ENCODE data around the gene NR1I2.

DNA sequence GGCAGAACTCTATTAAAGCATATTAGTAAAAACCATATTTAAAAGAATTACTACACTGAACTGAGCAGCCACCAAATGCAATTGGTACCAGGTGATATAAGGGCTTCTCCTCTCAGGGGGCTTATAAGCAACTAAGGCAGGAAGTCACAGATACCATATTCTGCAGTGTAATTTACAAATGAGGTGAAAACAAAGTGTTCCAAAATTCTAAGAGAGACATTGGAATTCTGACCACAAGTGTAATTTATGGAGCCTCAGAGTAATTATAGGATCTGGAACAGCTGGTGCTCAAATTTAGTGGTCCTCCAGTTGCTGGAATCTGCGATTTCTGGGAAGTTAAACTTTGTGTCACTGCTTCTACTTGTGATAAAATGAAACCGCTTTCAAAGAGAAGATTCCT, 3.1 kb upstream of the NR1I2 start:
- TF ChIP-seq, protein P1, sequence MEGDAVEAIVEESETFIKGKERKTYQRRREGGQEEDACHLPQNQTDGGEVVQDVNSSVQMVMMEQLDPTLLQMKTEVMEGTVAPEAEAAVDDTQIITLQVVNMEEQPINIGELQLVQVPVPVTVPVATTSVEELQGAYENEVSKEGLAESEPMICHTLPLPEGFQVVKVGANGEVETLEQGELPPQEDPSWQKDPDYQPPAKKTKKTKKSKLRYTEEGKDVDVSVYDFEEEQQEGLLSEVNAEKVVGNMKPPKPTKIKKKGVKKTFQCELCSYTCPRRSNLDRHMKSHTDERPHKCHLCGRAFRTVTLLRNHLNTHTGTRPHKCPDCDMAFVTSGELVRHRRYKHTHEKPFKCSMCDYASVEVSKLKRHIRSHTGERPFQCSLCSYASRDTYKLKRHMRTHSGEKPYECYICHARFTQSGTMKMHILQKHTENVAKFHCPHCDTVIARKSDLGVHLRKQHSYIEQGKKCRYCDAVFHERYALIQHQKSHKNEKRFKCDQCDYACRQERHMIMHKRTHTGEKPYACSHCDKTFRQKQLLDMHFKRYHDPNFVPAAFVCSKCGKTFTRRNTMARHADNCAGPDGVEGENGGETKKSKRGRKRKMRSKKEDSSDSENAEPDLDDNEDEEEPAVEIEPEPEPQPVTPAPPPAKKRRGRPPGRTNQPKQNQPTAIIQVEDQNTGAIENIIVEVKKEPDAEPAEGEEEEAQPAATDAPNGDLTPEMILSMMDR (IDR thresholded peaks at IDR 0.05; ENCODE audit: low read depth, low read length, missing input control) = no peak
- TF ChIP-seq, protein P2, sequence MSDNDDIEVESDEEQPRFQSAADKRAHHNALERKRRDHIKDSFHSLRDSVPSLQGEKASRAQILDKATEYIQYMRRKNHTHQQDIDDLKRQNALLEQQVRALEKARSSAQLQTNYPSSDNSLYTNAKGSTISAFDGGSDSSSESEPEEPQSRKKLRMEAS (IDR thresholded peaks at IDR 0.05) = no peak
- TF ChIP-seq, protein P3, sequence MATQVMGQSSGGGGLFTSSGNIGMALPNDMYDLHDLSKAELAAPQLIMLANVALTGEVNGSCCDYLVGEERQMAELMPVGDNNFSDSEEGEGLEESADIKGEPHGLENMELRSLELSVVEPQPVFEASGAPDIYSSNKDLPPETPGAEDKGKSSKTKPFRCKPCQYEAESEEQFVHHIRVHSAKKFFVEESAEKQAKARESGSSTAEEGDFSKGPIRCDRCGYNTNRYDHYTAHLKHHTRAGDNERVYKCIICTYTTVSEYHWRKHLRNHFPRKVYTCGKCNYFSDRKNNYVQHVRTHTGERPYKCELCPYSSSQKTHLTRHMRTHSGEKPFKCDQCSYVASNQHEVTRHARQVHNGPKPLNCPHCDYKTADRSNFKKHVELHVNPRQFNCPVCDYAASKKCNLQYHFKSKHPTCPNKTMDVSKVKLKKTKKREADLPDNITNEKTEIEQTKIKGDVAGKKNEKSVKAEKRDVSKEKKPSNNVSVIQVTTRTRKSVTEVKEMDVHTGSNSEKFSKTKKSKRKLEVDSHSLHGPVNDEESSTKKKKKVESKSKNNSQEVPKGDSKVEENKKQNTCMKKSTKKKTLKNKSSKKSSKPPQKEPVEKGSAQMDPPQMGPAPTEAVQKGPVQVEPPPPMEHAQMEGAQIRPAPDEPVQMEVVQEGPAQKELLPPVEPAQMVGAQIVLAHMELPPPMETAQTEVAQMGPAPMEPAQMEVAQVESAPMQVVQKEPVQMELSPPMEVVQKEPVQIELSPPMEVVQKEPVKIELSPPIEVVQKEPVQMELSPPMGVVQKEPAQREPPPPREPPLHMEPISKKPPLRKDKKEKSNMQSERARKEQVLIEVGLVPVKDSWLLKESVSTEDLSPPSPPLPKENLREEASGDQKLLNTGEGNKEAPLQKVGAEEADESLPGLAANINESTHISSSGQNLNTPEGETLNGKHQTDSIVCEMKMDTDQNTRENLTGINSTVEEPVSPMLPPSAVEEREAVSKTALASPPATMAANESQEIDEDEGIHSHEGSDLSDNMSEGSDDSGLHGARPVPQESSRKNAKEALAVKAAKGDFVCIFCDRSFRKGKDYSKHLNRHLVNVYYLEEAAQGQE (IDR thresholded peaks at IDR 0.05) = no peak
- TF ChIP-seq, protein P4, sequence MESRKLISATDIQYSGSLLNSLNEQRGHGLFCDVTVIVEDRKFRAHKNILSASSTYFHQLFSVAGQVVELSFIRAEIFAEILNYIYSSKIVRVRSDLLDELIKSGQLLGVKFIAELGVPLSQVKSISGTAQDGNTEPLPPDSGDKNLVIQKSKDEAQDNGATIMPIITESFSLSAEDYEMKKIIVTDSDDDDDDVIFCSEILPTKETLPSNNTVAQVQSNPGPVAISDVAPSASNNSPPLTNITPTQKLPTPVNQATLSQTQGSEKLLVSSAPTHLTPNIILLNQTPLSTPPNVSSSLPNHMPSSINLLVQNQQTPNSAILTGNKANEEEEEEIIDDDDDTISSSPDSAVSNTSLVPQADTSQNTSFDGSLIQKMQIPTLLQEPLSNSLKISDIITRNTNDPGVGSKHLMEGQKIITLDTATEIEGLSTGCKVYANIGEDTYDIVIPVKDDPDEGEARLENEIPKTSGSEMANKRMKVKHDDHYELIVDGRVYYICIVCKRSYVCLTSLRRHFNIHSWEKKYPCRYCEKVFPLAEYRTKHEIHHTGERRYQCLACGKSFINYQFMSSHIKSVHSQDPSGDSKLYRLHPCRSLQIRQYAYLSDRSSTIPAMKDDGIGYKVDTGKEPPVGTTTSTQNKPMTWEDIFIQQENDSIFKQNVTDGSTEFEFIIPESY (IDR thresholded peaks at IDR 0.05) = no peak
- TF ChIP-seq YY1 (IDR thresholded peaks at IDR 0.05) (no peak), SP1 (IDR thresholded peaks at IDR 0.05) (no peak), FOXA1 (IDR thresholded peaks at IDR 0.05) (no peak), JUND (IDR thresholded peaks at IDR 0.05) (no peak), RAD21 (IDR thresholded peaks at IDR 0.05) (no peak), HNF4A (conservative IDR thresholded peaks at IDR 0.05) (no peak), EGR1 (IDR thresholded peaks at IDR 0.05; ENCODE audit: low read depth in 2 of 2) (no peak), GABPA (IDR thresholded peaks at IDR 0.05 in 1 of 2, conservative IDR thresholded peaks at IDR 0.05 in 1 of 2) (no peak), RXRA (IDR thresholded peaks at IDR 0.05) (no peak)

Measured in liver (tissue), 3 donors.